Vagina (tissue), 2 donors: ENCODE results near the gene PXYLP1.

ENCODE experiments used
- CTCF ChIP-seq, 3 experiments: fragments of 450-650 bp in 2 of 3; fragments of 200-600 bp in 1 of 3; sonication (generic) in 1 of 3; IDR thresholded peaks; one replicate each; pipeline ENCODE4 v1.5.1; 2017 to 2019; ENCODE audit warnings: antibody characterized with exemption in 3 of 3, mild to moderate bottlenecking in 2 of 3, moderate library complexity in 2 of 3
- POLR2A ChIP-seq, 2 donors: fragments of 450-650 bp; IDR thresholded peaks; one replicate each; pipeline ENCODE4 v1.6.1; 2017; ENCODE audit warnings: antibody characterized with exemption in 2 of 2, mild to moderate bottlenecking in 2 of 2, moderate library complexity in 2 of 2
- POLR2AphosphoS5 ChIP-seq, 2 donors: sonication (generic); formaldehyde crosslinking; IDR thresholded peaks; one replicate each; pipeline ENCODE4 v1.9.0; 2017; ENCODE audit warnings: antibody characterized with exemption in 2 of 2, mild to moderate bottlenecking in 2 of 2, low read depth in 1 of 2; ENCODE audit not compliant: insufficient read depth in 1 of 2

- TF ChIP-seq CTCF (IDR thresholded peaks at IDR 0.05) (no peak), POLR2AphosphoS5 (IDR thresholded peaks at IDR 0.05; ENCODE audit: insufficient read depth in 1 of 2, low read depth in 1 of 2) (no peak), POLR2A (IDR thresholded peaks at IDR 0.05) (no peak)
Measured at GRCh38 chr3:141316851-141317250, 85.2 kb downstream of the PXYLP1 start.
